Endodermal cell (in vitro differentiated cells): ENCODE results near the gene TIA1. TPM values are rescaled to one million over a fixed set of nuclear protein-coding genes. Genes with fewer than 3 reads are reported as not detected.
"Not testable (repeated sequence)": the region's sequence is repeated elsewhere in the genome, so short reads cannot be mapped to it uniquely, and the experiment has no call there.

ENCODE experiments used
- DNase-seq: peaks from one replicate; pipeline ENCODE4 v3.0.0-alpha.2; 2017
- H3K27ac ChIP-seq: 2 replicates; pipeline ENCODE4 v1.5.1; 2013; ENCODE audit warnings: mild to moderate bottlenecking, low read depth, low read length, moderate library complexity
- H3K27me3 ChIP-seq: 2 replicates; pipeline ENCODE4 v1.6.1; 2013; ENCODE audit warnings: mild to moderate bottlenecking, low read length, moderate library complexity; ENCODE audit not compliant: insufficient read depth, control insufficient read depth, poor library complexity, severe bottlenecking
- H3K36me3 ChIP-seq: 2 replicates; pipeline ENCODE4 v1.7.0; 2013; ENCODE audit warnings: mild to moderate bottlenecking, low read length, moderate library complexity; ENCODE audit not compliant: control insufficient read depth, insufficient read depth
- H3K4me1 ChIP-seq: one replicate; pipeline ENCODE4 v1.7.0; 2013; ENCODE audit warnings: low read length; ENCODE audit not compliant: control insufficient read depth, insufficient read depth
- H3K4me3 ChIP-seq: 2 replicates; pipeline ENCODE4 v1.5.1; 2013; ENCODE audit warnings: mild to moderate bottlenecking, low read length, moderate library complexity
- H3K9ac ChIP-seq: 2 replicates; pipeline ENCODE4 v1.6.1; 2013; ENCODE audit warnings: mild to moderate bottlenecking, low read length, moderate library complexity; ENCODE audit not compliant: poor library complexity, severe bottlenecking; ENCODE audit errors: extremely low read depth
- H3K9me3 ChIP-seq: 2 replicates; pipeline ENCODE4 v1.6.1; 2013; ENCODE audit warnings: mild to moderate bottlenecking, low read length, moderate library complexity; ENCODE audit not compliant: control insufficient read depth
- H3K27ac Mint-ChIP-seq: 2 replicates; pipeline ENCODE4 v1.8.0; 2020; ENCODE audit warnings: mixed read lengths
- H3K27me3 Mint-ChIP-seq: 2 replicates; pipeline ENCODE4 v1.8.0; 2021; ENCODE audit warnings: mild to moderate bottlenecking, mixed read lengths; ENCODE audit not compliant: insufficient read depth
- H3K36me3 Mint-ChIP-seq: 2 replicates; pipeline ENCODE4 v1.8.0; 2020; ENCODE audit warnings: low read depth, mixed read lengths
- H3K4me1 Mint-ChIP-seq: 2 replicates; pipeline ENCODE4 v1.8.0; 2020; ENCODE audit warnings: mixed read lengths
- H3K4me3 Mint-ChIP-seq: 2 replicates; pipeline ENCODE4 v1.8.0; 2020; ENCODE audit warnings: mild to moderate bottlenecking, moderate library complexity, mixed read lengths
- H3K9me3 Mint-ChIP-seq: 2 replicates; pipeline ENCODE4 v1.8.0; 2020; ENCODE audit warnings: mild to moderate bottlenecking, mixed read lengths
- WGBS, 2 experiments: methylation state at CpG; one replicate each; pipeline versions ENCODE4 v1.1.5 to v1.1.7; 2013; ENCODE audit warnings: missing lambda C conversion rate in 2 of 2, mixed read lengths in 1 of 2; ENCODE audit not compliant: insufficient coverage in 1 of 2, insufficient read length in 1 of 2; 5-methylcytosine and 5-hydroxymethylcytosine counted together
- long read RNA-seq, 4 experiments: library from polyadenylated mRNA in 2 of 4; library from RNA in 1 of 4; library from capped mRNA in 1 of 4; stranded (forward) in 3 of 4; unstranded in 1 of 4; transcript quantifications; one replicate each; pipeline ENCODE4 v2.0.0, GENCODE V29; 2020 to 2021; ENCODE audit warnings: inconsistent platforms in 1 of 4
- polyA plus RNA-seq, 2 experiments: library from polyadenylated mRNA; stranded (reverse); fragments of 50-300 nt; gene quantifications; one replicate each; pipeline ENCODE4 v1.2.3, GENCODE V29; 2013
- total RNA-seq, 2 donors: library from RNA; stranded (reverse); fragmentation: NEBNext Ultra II Directional in 1 of 2; extraction: Animal tissue kit (Norgen Biotek cat#: 25700) in 1 of 2; gene quantifications; 2 replicates in 1 of 2; 3 replicates in 1 of 2; pipeline ENCODE4 v1.2.1, GENCODE V29; 2021
- TF ChIP-seq, protein P1 (sequence below): fragments of 200-600 bp; sonication (generic); conservative IDR thresholded peaks from 2 replicates; pipeline ENCODE4 v1.5.0; 2021; ENCODE audit warnings: antibody characterized with exemption, mild to moderate bottlenecking

Gene TIA1, protein sequence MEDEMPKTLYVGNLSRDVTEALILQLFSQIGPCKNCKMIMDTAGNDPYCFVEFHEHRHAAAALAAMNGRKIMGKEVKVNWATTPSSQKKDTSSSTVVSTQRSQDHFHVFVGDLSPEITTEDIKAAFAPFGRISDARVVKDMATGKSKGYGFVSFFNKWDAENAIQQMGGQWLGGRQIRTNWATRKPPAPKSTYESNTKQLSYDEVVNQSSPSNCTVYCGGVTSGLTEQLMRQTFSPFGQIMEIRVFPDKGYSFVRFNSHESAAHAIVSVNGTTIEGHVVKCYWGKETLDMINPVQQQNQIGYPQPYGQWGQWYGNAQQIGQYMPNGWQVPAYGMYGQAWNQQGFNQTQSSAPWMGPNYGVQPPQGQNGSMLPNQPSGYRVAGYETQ
- total RNA-seq: 100 to 1,000 TPM; 217 to 256 TPM
- polyA plus RNA-seq (2013, experiment 1 of 2): 249 TPM
- polyA plus RNA-seq (2013, experiment 2 of 2): 236 TPM
- long read RNA-seq, experiment 1, full-length matches to known transcripts: 2 of 31 reads
- long read RNA-seq, experiment 1, partial matches to known transcripts: 7 of 31 reads
- long read RNA-seq, experiment 1, other reads (novel, unspliced or antisense): 22 of 31 reads
- long read RNA-seq, experiment 2, full-length matches to known transcripts: 65 of 145 reads
- long read RNA-seq, experiment 2, partial matches to known transcripts: 20 of 145 reads
- long read RNA-seq, experiment 2, other reads (novel, unspliced or antisense): 60 of 145 reads
- long read RNA-seq, experiment 3, full-length matches to known transcripts: 208 of 418 reads
- long read RNA-seq, experiment 3, partial matches to known transcripts: 21 of 418 reads
- long read RNA-seq, experiment 3, other reads (novel, unspliced or antisense): 189 of 418 reads
- long read RNA-seq, experiment 4, full-length matches to known transcripts: 12 of 38 reads
- long read RNA-seq, experiment 4, partial matches to known transcripts: 9 of 38 reads
- long read RNA-seq, experiment 4, other reads (novel, unspliced or antisense): 17 of 38 reads

GRCh38 chr2:70248181-70248847 lies at the start of gene TIA1:
Gene TIA1 (minus strand): TSS chr2:70248628. CDS start chr2:70248430, 198 bp downstream.
- Mint-ChIP-seq H3K9me3 (no peaks in the 10 kb centered on the region), H3K27me3 (no peaks in the 10 kb centered on the region), H3K4me3 (peak within 1 kb of the TSS; percentile 93), H3K36me3 (peaks cover 14% of the 10 kb centered on the region), H3K4me1 (peaks cover 13% of the 10 kb centered on the region), H3K27ac (peak within 1 kb of the TSS; percentile 100)
- peak within 1 kb of the TSS; percentile 100 for H3K27ac ChIP-seq
- H3K4me1 ChIP-seq: peaks cover 3% of the 10 kb centered on the region
- no peaks in the 10 kb centered on the region for H3K9me3 ChIP-seq
- peak within 1 kb of the TSS; percentile 94 for H3K4me3 ChIP-seq
- peak; percentile 99 for DNase-seq
- peaks cover 18% of the 10 kb centered on the region for H3K36me3 ChIP-seq
- peak within 1 kb of the TSS; percentile 99 for H3K9ac ChIP-seq
- H3K27me3 ChIP-seq: no peaks in the 10 kb centered on the region
- WGBS, 2 experiments: 0% methylated on average over 23 to 47 of the region's 47 CpGs
- TF ChIP-seq, protein P1, sequence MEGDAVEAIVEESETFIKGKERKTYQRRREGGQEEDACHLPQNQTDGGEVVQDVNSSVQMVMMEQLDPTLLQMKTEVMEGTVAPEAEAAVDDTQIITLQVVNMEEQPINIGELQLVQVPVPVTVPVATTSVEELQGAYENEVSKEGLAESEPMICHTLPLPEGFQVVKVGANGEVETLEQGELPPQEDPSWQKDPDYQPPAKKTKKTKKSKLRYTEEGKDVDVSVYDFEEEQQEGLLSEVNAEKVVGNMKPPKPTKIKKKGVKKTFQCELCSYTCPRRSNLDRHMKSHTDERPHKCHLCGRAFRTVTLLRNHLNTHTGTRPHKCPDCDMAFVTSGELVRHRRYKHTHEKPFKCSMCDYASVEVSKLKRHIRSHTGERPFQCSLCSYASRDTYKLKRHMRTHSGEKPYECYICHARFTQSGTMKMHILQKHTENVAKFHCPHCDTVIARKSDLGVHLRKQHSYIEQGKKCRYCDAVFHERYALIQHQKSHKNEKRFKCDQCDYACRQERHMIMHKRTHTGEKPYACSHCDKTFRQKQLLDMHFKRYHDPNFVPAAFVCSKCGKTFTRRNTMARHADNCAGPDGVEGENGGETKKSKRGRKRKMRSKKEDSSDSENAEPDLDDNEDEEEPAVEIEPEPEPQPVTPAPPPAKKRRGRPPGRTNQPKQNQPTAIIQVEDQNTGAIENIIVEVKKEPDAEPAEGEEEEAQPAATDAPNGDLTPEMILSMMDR: no peak

- not testable (repeated sequence) for H3K27me3 Mint-ChIP-seq, H3K9me3 ChIP-seq, H3K27ac Mint-ChIP-seq, H3K4me1 ChIP-seq, H3K4me1 Mint-ChIP-seq, H3K4me3 Mint-ChIP-seq, H3K9ac ChIP-seq, H3K4me3 ChIP-seq, H3K9me3 Mint-ChIP-seq, DNase-seq, H3K27ac ChIP-seq, H3K27me3 ChIP-seq
- 98% methylated on average over 4 of the region's 4 CpGs; no CpG with 5 or more reads in 1 of the 2 experiments for WGBS, 2 experiments
- peaks cover 47% of the 10 kb centered on the region for H3K36me3 ChIP-seq
- H3K36me3 Mint-ChIP-seq: peaks cover 43% of the 10 kb centered on the region
These were observed 49.4 kb upstream of the TIA1 start for GRCh38 chr2:70297828-70298227.

- TF ChIP-seq, protein P1: no peak
- Mint-ChIP-seq H3K27me3 (no peaks in the 10 kb centered on the region), H3K36me3 (peaks cover 85% of the 10 kb centered on the region), H3K9me3 (no peaks in the 10 kb centered on the region), H3K4me1 (peaks cover 6% of the 10 kb centered on the region), H3K4me3 (no peak overlapping the region), H3K27ac (peak overlapping the region; percentile 2)
- Histone ChIP-seq H3K9me3 (peaks cover 37% of the 10 kb centered on the region), H3K4me1 (no peaks in the 10 kb centered on the region), H3K27me3 (no peaks in the 10 kb centered on the region), H3K4me3 (peak overlapping the region; percentile 53), H3K9ac (no peak overlapping the region), H3K27ac (no peak overlapping the region), H3K36me3 (peaks cover 98% of the 10 kb centered on the region)
- no peak for DNase-seq
- 86 to 98% methylated on average over 4 to 5 of the region's 5 CpGs for WGBS, 2 experiments
These were observed 35.2 kb upstream of the TIA1 start for GRCh38 chr2:70283500-70284191.
